IPS-NIHi11 (cell line): ENCODE measurements around the gene FIGN.

Experiments
- DNase-seq: peaks from one replicate; pipeline ENCODE4 v3.0.0; 2012; ENCODE audit warnings: mixed read lengths, low spot score

The FIGN gene

DNA sequence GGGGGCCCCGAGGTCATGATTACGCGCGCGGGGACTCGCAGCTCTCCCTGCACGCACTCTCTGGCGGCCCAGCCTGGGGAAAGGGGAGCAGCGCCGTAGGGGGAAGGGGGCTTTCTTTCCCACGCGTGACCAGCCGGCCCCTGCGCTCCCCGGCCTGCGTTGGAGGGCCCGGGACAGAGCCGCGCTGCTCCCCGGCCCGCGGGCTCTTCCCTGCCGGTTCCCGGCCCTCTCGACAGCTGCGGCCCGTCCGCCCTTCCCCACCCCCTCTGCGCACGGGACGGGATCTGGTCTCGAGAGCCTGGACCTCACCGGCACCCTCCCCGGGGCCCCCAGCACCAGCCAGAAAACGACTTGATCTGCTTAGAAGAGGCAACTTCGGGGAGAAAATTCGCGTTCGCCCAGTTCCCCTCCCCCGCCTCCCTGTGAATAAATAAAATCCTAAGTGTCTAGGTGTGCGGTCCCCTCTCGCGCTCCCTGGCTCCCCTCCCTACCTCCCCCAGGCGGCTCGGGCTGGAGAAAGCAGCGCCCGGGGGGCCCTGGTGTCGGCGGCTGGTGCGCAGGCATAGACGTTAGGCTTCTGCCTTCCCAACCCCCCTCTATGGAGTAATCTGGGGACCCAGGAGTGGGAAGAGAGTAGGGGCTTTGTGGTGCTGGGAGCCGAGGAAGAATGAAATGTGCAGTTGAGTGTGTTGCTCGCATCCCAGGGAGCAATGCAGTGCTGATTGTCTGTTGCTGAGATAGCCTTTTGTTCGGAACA, 803 bp upstream of the FIGN start:
- DNase-seq: peak; percentile 84

DNA sequence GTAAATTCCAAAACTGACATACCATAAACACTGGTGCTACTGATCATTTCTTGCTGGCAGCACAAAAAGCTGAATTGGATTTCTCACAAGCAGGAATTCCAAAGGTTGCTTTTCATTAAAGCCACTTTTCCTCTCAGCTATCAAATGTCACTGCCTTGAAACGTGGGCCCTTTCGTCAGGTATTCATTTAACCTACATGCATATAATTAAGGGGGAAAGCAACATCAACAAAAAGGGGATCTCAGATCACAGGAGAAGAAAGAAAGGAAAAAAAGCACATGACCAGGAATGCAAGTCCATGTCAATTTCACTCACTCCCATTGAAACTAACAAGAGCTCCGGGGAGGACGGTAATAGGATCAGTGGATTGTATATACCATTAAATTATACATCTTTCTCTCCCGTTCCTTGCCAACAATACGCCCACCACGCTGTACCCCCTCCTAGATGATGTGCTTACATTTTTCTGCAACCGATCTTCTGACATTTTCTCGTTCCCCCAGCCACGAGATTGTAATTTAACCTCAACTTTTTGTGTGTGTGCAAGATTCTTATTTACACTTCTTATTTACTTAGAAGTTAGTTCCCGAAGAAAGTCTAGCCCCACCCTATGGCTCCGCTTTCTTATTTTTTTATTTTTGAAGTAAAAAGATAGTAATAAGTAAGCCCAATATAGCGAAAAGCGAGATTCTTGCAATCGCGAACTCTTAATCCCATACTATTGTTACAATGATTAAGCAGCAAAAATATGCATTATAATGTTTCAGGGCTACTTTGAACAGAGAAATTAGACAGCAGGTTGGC, 725 bp downstream of the FIGN start:
- DNase-seq: peak; percentile 18

- no peak for DNase-seq
These were observed 1.4 kb downstream of the FIGN start for GRCh38 chr2:163734401-163734800.

GRCh38 chr2:163733956-163734355, 1.9 kb downstream of the FIGN start:
- no peak for DNase-seq

GRCh38 chr2:163733301-163733938, 2.4 kb downstream of the FIGN start:
- DNase-seq: no peak

GRCh38 chr2:163732727-163733126, 3.1 kb downstream of the FIGN start:
- no peak for DNase-seq

- DNase-seq: no peak
These were observed 4.1 kb downstream of the FIGN start for GRCh38 chr2:163731735-163732134.

- DNase-seq: no peak
These were observed 5.3 kb downstream of the FIGN start for GRCh38 chr2:163730556-163730955.

GRCh38 chr2:163729636-163730273, 6.1 kb downstream of the FIGN start:
- DNase-seq: no peak

DNA sequence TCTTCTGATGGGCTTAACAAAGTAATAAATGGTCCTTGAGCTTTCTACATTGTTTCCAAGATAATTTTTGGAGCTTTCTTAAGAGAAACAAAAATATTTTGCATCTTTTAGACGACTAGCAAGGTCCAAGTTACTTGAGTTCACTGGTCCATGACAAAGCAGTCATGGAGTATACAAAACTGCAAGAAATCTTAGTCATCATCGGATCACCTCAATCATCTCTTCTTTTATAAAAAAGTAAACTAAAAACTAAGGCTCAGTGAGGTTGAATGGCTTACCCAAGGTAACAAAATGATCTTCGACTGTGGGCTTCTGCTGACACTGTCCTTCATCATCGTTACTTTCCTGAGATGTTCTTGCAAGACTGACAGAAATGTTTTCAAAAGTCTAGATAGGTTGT, 11.9 kb downstream of the FIGN start:
- DNase-seq: no peak

GRCh38 chr2:163723348-163723747, 12.5 kb downstream of the FIGN start:
- DNase-seq: no peak

DNA sequence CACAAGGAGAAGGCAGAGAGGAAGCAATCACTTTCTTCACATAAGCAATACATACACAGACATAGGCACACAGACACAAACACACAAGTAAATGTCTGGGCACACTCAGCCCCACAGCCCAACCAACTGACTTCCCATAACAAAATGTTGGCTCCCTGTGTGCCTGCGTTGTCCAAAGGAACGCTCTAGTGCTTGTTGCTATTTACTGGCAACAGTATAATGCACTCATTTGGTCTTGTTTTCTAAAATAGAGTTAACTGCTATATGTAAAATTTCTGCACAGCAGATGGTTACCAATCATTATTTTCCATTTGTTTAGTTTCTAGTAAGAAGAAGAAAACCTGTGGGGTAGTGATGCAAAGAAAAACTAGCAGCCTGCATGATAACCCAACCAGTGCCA, 16.5 kb downstream of the FIGN start:
- DNase-seq: no peak

DNA sequence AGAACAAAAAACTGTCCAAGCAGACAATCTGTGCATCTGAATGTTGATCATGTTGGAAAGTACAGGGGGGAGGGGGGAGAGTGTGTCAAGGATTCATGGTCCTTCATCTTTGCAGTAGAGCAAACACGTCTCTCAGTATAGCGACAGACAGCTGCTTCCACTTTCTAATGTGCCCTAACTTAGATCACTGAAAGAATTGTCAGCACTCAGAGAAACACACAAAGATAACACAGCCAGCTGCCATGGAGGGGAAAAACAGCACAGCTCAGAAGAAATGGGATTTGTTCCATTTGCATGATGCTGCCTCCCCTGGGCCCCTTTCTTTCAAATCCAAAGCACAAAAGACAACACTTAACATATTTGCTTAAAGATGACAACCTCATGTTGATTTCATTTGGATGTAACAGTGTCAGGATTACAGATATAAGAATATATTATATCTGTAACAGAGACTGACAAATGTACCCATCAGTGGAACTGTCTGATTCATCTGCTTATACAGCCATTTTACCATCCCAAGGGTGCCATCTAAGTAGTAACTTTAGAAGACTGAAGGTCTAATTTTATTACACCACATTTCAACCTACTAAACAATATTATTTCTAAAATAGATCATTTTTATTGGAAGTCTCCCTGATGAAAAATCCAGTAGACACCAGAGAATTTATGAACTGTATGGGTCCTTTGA, 17.7 kb downstream of the FIGN start:
- DNase-seq: no peak

GRCh38 chr2:163717515-163717914, 18.3 kb downstream of the FIGN start:
- no peak for DNase-seq

DNA sequence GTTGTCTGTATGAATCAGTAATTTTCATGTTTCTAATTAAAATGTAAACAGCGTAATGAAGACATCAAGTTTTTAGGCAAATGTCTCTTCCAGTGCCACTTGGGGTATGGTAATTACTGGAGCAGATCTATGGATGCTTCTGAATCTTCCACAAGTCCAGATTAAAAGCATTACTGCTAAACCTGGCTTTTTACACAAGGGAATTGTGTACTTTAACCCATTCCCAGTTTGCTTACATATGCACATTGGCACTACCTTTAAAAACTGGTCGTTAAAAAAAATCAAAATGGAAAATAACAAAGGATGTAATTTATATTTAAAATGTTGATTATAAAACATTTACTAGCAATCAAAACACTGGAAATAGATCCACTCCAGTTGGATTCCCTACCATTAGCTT, 19.7 kb downstream of the FIGN start:
- DNase-seq: no peak

DNA sequence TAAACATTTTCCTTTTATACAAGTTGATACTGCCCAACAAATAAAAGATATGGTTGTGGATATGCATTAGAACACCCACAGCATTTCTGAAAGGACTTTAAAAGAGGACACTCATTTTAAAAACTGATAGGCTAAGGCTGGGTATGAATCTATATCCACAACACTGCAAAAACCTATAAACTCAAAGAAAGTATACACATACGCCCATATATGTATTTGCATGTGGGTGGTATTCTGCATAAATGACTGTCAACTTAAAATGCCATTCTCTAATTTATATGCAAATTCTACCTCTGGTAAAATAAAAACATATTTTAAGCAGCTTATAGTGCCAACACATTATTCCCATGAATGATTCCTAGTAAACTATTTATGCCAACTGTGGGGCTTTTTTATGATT, 20.1 kb downstream of the FIGN start:
- no peak for DNase-seq

DNA sequence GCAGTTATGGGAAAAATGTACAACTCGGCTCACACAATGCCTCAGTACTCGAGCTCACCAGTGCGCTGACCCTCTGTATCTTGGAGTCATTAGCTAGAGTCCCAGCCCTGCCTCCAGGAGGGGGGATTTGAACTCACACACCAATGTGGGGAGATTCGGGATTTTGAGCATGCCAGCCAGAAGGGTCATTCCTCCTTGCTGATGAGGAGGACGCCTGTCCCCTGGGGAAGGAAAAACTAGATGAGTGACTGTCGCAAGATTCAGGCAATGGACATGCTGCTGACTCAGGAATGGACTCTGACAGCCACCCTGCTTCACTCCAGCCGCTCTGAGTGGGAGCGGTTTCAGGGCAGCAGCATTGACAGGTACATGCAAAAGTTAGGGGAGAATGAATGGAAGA, 20.6 kb downstream of the FIGN start:
- no peak for DNase-seq

- DNase-seq: peak; percentile 15
These were observed 22.1 kb downstream of the FIGN start for GRCh38 chr2:163713534-163714311.

- no peak for DNase-seq
These were observed 24.1 kb downstream of the FIGN start for GRCh38 chr2:163711699-163712098.

- no peak for DNase-seq
These were observed 24.6 kb downstream of the FIGN start for GRCh38 chr2:163711258-163711657.

- DNase-seq: no peak
These were observed 26.5 kb downstream of the FIGN start for GRCh38 chr2:163709270-163709669.
